NK-92 (cell line): ENCODE measurements around the gene ABCA2.

Source experiments
- DNase-seq: peaks from one replicate; lab custom pipeline; 2025; ENCODE audit not compliant: unreplicated experiment; lab: John Stamatoyannopoulos, UW

ABCA2 gene

GRCh38 chr9:137030538-137031527 lies 2.8 kb upstream of the ABCA2 start:
- DNase-seq: no peak

- no peak for DNase-seq
Observed at GRCh38 chr9:137030006-137030405, 2.0 kb upstream of the ABCA2 start.

- DNase-seq: no peak
Observed at GRCh38 chr9:137029058-137029936, 1.3 kb upstream of the ABCA2 start.

- no peak for DNase-seq
Observed at GRCh38 chr9:137028263-137029057, 423 bp upstream of the ABCA2 start.

- DNase-seq: no peak
Observed at GRCh38 chr9:137026828-137027227, 1.2 kb downstream of the ABCA2 start.

- DNase-seq: no peak
Observed at GRCh38 chr9:137026384-137026783, 1.7 kb downstream of the ABCA2 start.

GRCh38 chr9:137025517-137025966 lies 2.5 kb downstream of the ABCA2 start:
- no peak for DNase-seq

GRCh38 chr9:137023583-137023991 lies 4.5 kb downstream of the ABCA2 start:
- no peak for DNase-seq

GRCh38 chr9:137023157-137023556 lies 4.9 kb downstream of the ABCA2 start:
- no peak for DNase-seq

GRCh38 chr9:137022662-137023008 lies 5.4 kb downstream of the ABCA2 start:
- no peak for DNase-seq

GRCh38 chr9:137021979-137022661 lies 5.9 kb downstream of the ABCA2 start:
- no peak for DNase-seq

- no peak for DNase-seq
Observed at GRCh38 chr9:137021568-137021978, 6.5 kb downstream of the ABCA2 start.

GRCh38 chr9:137020771-137021567 lies 7.1 kb downstream of the ABCA2 start:
- DNase-seq: no peak

GRCh38 chr9:137019891-137020683 lies 8.0 kb downstream of the ABCA2 start:
- DNase-seq: no peak

GRCh38 chr9:137018761-137019559 lies 9.1 kb downstream of the ABCA2 start:
- no peak for DNase-seq

GRCh38 chr9:137017791-137018497 lies 10.1 kb downstream of the ABCA2 start:
- no peak for DNase-seq

- DNase-seq: no peak
Observed at GRCh38 chr9:137017071-137017470, 11.0 kb downstream of the ABCA2 start.
